IPS-18a (cell line): ENCODE data around the gene GOLGA6B.
"Not testable (repeated sequence)": the region's sequence is repeated elsewhere in the genome, so short reads cannot be mapped to it uniquely, and the experiment has no call there.

ENCODE experiments used
- H3K27ac ChIP-seq: one replicate; pipeline ENCODE4 v1.5.1; 2013; ENCODE audit warnings: low read length
- H3K27me3 ChIP-seq: one replicate; pipeline ENCODE4 v1.6.1; 2013; ENCODE audit warnings: mild to moderate bottlenecking, low read length; ENCODE audit not compliant: control insufficient read depth, insufficient read depth
- H3K36me3 ChIP-seq: one replicate; pipeline ENCODE4 v1.6.1; 2013; ENCODE audit warnings: low read depth, low read length; ENCODE audit not compliant: control insufficient read depth
- H3K4me1 ChIP-seq: one replicate; pipeline ENCODE4 v1.6.1; 2013; ENCODE audit warnings: low read depth, low read length; ENCODE audit not compliant: control insufficient read depth
- H3K4me3 ChIP-seq: one replicate; pipeline ENCODE4 v1.5.1; 2013; ENCODE audit warnings: low read length
- H3K9ac ChIP-seq: one replicate; pipeline ENCODE4 v1.6.1; 2013; ENCODE audit warnings: mild to moderate bottlenecking, low read length, moderate library complexity
- H3K9me3 ChIP-seq: one replicate; pipeline ENCODE4 v1.6.1; 2013; ENCODE audit warnings: low read depth, low read length; ENCODE audit not compliant: control insufficient read depth

GOLGA6B gene

DNA sequence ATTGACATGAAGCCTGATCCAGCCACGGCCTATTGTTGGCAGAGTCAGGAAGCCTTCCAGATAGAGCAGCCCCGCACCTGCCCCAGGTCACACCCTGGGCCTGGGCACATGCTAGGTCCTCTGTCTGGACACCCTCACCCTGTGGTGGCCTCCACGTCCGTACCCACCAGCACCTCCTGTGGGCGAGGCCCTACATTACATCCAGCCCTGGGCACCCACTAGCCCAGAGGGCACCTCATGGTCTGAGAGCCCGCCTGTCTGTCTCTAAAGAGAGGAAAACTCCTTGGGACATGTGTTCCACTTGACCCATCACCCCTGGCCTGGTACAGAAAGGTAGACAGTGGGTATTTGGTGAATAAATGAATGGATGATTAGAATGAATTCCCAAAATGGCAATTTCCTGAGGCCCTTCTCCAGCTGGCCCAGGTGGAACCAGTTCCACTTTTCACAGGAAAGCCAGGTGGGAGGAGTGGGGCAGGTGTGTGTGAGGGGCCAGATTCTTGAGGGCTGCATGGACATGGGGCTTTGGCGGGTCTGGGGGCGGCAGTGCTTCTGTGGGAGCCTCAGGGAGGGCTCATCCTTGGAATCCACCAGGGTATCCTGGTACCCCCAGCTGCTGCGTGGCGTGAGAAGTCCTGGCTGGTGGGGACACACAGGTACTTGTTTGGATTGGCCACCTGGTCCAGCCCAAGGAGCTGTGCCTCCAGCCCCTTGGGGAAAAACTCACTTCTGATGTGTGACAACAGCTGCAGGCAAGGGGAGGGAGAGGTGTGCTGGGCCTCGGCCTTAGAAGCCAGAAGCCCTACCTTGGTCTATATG is 26.0 kb upstream of the GOLGA6B start:
- H3K27me3 ChIP-seq, H3K4me3 ChIP-seq, H3K4me1 ChIP-seq, H3K36me3 ChIP-seq, H3K27ac ChIP-seq, H3K9me3 ChIP-seq, H3K9ac ChIP-seq: not testable (repeated sequence)

DNA sequence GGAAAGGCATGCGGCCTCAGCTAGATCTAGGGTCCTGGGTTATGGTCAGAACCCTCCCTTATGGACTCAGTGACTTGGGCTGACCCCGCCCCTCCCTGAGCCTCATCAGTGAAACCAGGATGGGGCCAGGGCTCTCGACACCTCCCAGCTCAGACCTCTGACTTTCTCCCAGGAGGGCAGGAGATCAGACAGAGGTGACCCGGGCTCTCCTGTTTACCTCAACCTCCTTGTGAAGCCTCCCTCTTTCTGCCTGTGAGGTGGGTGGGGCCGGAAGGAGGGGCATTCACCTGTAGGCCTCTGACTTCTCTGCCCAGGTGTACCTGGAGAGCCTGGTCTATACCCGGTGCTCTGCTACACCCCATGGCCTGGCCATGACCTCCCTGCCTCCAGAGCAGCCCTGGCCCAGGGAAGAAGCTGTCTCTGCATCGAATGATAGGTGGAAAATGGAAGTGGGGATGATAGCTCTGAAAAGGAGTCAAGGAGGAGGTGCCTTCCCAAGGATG is 25.4 kb upstream of the GOLGA6B start:
- not testable (repeated sequence) for H3K4me1 ChIP-seq, H3K9ac ChIP-seq, H3K4me3 ChIP-seq, H3K9me3 ChIP-seq, H3K27me3 ChIP-seq, H3K27ac ChIP-seq, H3K36me3 ChIP-seq

DNA sequence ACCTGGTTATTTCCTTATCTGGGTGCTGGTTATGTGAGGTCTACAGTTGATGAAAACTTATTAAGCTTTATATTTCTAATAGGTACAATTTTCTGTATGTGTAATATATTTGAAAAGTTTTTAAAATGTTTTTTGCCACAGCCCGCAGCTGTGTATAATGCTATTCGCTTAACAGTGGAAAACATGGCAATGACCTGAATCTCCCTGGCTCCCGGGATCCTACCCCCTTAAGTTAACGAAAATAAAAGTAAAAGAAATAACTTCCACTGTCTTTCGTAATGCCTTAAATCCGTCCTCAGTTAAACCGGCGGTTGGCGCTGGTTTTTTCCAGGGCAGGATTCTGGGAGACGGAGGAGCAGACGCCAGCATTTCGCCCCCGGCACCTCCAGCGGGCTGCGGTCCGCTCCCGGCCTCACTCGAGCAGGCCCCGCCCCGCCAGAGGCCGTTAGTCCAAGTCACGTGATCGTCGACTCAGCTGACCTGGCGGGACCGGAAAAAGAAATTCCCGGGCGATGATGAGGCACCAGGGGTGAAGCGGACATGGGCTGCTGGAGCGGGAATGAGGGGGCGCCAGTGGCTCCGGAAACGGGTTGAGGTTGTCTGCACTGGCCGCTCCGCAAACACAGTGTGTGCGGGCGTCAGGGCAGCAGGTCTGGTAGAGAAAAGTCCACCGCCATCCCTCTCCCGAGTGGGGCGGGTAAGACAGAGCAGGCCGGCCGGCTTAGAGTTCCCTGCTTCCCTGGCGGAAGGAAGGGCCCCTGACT is 17.8 kb upstream of the GOLGA6B start:
- not testable (repeated sequence) for H3K9ac ChIP-seq

DNA sequence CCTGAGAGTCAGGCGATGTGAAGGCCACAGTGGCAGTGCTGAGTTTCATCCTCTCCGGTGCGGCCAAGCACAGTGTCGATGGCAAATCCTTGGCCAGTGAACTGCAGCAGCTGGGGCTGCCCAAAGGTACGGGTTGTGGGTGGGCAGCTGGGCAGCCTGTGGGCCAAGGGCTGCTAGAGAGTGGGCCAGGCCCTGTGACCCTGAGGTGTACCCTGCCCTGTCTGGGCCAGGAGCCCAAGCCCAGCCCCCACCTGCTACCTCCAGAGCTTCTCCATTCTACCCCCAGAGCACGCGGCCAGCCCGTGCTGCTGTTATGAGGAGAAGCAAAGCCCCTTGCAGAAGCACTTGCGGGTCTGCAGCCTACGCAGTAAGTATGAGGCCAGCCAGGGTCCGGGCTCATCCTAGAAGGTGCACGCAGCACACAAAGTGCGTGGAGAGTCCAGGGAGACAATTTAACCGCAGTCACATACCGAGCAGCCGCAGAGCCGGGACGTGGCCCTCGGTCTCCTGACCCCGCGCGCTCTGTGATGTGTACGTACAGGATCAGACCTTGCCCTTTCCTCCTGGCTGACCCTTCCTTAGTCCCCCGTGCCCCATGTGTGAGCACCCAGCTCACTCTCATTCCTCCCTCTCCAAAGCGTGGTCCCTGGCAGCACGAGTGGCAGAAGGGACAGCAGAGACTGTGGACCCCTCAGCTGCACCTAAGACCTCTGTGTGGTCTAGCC is 14.6 kb upstream of the GOLGA6B start:
- H3K4me3 ChIP-seq, H3K27ac ChIP-seq, H3K9me3 ChIP-seq, H3K4me1 ChIP-seq, H3K36me3 ChIP-seq, H3K9ac ChIP-seq, H3K27me3 ChIP-seq: not testable (repeated sequence)

More for the DNA sequence above, 17.8 kb upstream of the GOLGA6B start:
- not testable (repeated sequence) for H3K4me3 ChIP-seq, H3K9me3 ChIP-seq, H3K36me3 ChIP-seq, H3K4me1 ChIP-seq, H3K27ac ChIP-seq, H3K27me3 ChIP-seq

DNA sequence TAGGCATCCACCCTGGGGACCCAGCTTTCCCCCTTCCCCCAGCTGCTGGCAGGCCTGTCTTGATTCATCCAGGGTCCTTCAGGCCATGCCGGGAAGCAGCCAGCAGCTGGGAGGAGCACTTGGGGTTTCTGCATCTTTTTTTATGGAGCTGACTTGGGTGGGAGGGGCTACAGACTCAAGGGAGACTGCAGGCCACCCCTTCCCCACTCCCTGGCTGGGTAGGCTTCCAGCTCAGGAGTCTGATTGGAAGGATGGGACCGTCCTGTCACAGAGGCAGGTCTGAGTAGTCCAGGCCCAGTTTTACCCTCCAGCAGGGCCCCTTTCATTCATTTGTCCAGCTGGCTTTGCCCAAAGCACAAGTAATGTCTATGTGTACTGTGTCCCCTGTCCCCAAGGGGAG is 12.2 kb upstream of the GOLGA6B start:
- H3K4me1 ChIP-seq, H3K4me3 ChIP-seq, H3K27me3 ChIP-seq, H3K36me3 ChIP-seq, H3K27ac ChIP-seq, H3K9ac ChIP-seq, H3K9me3 ChIP-seq: not testable (repeated sequence)

DNA sequence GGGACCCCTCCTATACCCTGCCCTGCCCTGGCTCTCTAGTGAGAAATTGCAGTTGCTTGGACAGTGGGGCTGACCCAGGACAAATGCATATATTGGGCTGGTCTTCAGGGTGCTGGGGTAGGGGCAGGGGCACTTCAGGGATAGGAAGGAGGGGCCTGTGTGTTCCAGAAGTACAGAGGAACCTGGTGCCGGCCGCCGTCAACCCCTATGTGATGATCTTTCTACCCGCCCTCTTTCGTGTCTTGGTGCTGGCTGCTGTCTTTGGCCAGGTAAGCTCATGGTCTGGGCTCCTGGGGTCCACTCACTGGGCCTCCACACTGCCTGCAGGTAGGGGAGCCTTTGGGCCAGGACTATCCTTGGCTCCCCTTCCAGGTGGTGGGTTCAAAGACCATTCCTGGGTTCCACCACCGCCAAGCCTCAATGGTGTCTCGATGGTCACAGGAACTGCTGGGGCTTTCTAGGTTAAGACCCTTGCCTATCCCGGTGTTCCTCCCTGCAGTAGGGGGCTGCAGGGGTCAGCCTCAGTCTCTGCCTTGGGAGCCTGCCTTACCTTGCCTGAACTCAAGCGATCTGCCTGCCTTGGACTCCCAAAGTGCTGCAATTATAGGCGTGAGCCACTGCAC is 5.8 kb upstream of the GOLGA6B start:
- H3K27ac ChIP-seq, H3K4me3 ChIP-seq, H3K4me1 ChIP-seq, H3K9me3 ChIP-seq, H3K36me3 ChIP-seq, H3K27me3 ChIP-seq, H3K9ac ChIP-seq: not testable (repeated sequence)

DNA sequence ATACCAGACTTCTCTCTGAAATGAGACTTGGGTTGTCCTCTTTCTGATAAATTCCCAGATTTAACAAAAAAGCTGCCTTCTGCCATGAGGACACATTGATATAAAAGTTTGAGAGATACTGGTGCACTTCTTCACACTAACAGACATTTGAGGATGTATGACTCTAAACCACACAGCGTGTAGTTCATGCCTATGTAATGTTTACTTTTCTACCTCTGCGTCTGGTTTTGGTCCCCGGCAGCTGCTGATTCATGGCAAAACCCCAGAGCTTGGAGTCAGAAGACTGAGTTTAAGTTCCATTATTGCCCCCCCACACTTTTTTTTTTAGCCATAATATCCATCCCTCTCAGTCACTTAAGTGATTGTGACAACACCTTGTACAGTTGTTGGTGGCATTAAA is 1.5 kb downstream of the GOLGA6B start:
- not testable (repeated sequence) for H3K4me1 ChIP-seq, H3K27me3 ChIP-seq, H3K9me3 ChIP-seq

DNA sequence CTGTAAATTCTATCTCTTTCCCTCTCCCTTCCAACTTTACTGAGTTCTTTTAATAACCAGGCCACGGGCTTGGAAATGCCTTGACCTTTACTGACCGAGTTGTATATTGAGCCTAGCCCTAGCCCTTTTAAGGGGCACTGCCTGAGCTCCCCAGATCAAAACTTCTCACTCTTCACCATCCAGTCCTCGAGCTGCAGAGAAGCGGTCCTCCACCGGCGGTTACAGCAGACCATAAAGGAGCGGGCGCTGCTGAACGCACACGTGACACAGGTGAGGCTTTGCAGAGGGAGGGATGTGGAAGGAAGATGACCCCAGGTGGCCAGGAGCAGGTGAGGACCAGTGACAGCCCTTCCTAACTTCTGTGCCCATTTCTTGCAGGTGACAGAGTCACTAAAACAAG is 6.6 kb downstream of the GOLGA6B start:
- H3K9me3 ChIP-seq, H3K4me1 ChIP-seq, H3K4me3 ChIP-seq, H3K27me3 ChIP-seq, H3K9ac ChIP-seq, H3K27ac ChIP-seq, H3K36me3 ChIP-seq: not testable (repeated sequence)

More for the DNA sequence above, 1.5 kb downstream of the GOLGA6B start:
- not testable (repeated sequence) for H3K27ac ChIP-seq, H3K4me3 ChIP-seq, H3K9ac ChIP-seq, H3K36me3 ChIP-seq

DNA sequence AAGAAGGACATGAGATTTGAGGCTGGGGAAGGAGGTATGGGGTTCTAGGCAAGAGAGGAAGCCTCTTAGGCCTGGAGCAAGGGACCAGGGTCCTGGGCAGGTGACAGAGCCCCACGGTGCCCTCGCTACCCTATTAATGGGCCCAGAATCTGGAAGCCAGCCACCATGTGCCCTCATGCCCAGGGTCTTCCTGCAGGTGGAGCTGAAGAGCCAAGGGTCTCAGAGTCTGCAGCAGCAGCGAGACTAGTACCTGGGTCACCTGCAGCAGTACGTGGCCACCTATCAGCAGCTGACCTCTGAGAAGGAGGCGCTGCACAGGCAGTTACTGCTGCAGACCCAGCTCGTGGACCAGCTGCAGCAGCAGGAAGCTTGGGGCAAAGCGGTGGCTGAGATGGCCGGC is 9.4 kb downstream of the GOLGA6B start:
- not testable (repeated sequence) for H3K4me1 ChIP-seq, H3K4me3 ChIP-seq, H3K27ac ChIP-seq, H3K27me3 ChIP-seq, H3K36me3 ChIP-seq, H3K9me3 ChIP-seq, H3K9ac ChIP-seq

DNA sequence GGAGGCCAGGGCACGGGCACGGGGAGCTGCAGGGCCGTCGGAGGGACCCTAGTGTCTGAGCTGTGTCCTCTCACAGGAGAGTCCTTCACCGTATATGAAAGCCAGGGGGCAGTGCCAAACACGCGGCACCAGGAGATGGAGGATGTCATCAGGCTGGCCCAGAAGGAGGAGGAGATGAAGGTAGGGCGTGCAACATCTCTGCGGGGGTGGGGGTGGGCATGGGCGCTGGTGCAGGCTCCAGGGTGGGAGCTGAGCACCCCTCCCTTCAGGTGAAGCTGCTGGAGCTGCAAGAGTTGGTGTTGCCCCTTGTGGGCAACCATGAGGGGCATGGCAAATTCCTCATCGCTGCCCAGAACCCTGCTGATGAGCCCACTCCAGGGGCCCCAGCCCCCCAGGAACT is 11.2 kb downstream of the GOLGA6B start:
- not testable (repeated sequence) for H3K4me3 ChIP-seq, H3K27ac ChIP-seq, H3K36me3 ChIP-seq, H3K9ac ChIP-seq, H3K9me3 ChIP-seq, H3K27me3 ChIP-seq, H3K4me1 ChIP-seq

DNA sequence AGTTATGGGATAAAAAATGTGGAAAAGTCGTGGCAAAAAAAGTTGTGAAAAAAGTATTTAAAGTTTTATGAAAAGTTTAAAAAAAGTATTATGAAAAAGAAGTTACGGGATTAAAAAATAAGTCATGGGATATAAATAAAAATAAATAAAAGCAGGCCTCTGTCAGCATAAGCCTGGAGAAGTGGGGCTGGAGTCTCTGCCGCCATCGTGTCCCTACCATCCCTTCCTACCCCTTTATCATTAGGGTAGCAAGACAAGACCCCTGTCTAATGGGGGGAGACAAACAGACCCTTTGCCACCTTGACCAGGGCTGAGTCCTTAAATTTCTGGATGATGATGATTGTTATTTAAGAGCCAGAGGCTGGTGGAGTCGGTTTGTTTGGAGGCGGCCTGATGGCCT is 15.3 kb downstream of the GOLGA6B start:
- peaks cover 12% of the 10 kb centered on the region for H3K4me1 ChIP-seq
- not testable (repeated sequence) for H3K9me3 ChIP-seq, H3K36me3 ChIP-seq, H3K27ac ChIP-seq, H3K9ac ChIP-seq, H3K27me3 ChIP-seq, H3K4me3 ChIP-seq
